GM21367 (cell line): Measurements from ENCODE around the gene TP53BP1.
A peak's percentile ranks its signal among the peaks of the same experiment; 100 is the strongest.

ENCODE experiments used
- ATAC-seq: cut with Tn5 transposase; IDR thresholded peaks from one replicate; pipeline ENCODE4 v1.9.1; 2021; ENCODE audit not compliant: unreplicated experiment

Gene TP53BP1

GRCh38 chr15:43521419-43521818, 28.5 kb upstream of the TP53BP1 start:
- no peak for ATAC-seq

- ATAC-seq, result no peak
Measured at GRCh38 chr15:43520138-43520537, 27.2 kb upstream of the TP53BP1 start.

GRCh38 chr15:43519196-43519595, 26.2 kb upstream of the TP53BP1 start:
- ATAC-seq, result no peak

GRCh38 chr15:43518197-43518761, 25.3 kb upstream of the TP53BP1 start:
- no peak for ATAC-seq

- ATAC-seq, result no peak
Measured at GRCh38 chr15:43517354-43518196, 24.6 kb upstream of the TP53BP1 start, which contains the start of gene MAP1A. Gene MAP1A (plus strand): TSS chr15:43517608. CDS start chr15:43521474, 3,866 bp downstream.

- no peak for ATAC-seq
Measured at GRCh38 chr15:43516801-43517353, 23.9 kb upstream of the TP53BP1 start.

- ATAC-seq, result no peak
Measured at GRCh38 chr15:43516185-43516584, 23.2 kb upstream of the TP53BP1 start.

- ATAC-seq, result no peak
Measured at GRCh38 chr15:43515741-43516140, 22.8 kb upstream of the TP53BP1 start.

- ATAC-seq, result no peak
Measured at GRCh38 chr15:43514241-43515057, 21.5 kb upstream of the TP53BP1 start.

- no peak for ATAC-seq
Measured at GRCh38 chr15:43513550-43513949, 20.6 kb upstream of the TP53BP1 start.

GRCh38 chr15:43511012-43511885, 18.3 kb upstream of the TP53BP1 start:
- no peak for ATAC-seq

GRCh38 chr15:43510200-43511011, 17.4 kb upstream of the TP53BP1 start:
- ATAC-seq, result peak; percentile 94

- no peak for ATAC-seq
Measured at GRCh38 chr15:43509660-43510199, 16.8 kb upstream of the TP53BP1 start.

GRCh38 chr15:43508991-43509659, 16.2 kb upstream of the TP53BP1 start:
- ATAC-seq, result no peak

- no peak for ATAC-seq
Measured at GRCh38 chr15:43508421-43508820, 15.5 kb upstream of the TP53BP1 start.

- ATAC-seq, result no peak
Measured at GRCh38 chr15:43505738-43506137, 12.8 kb upstream of the TP53BP1 start.

- no peak for ATAC-seq
Measured at GRCh38 chr15:43499635-43500034, 6.7 kb upstream of the TP53BP1 start.

- no peak for ATAC-seq
Measured at GRCh38 chr15:43498990-43499389, 6.0 kb upstream of the TP53BP1 start.
